SJSA1 (cell line): ENCODE results near the gene IQSEC1. TPM values are rescaled to one million over a fixed set of nuclear protein-coding genes. Genes with fewer than 3 reads are reported as not detected.

Source experiments
- DNase-seq, 2 experiments: peaks; one replicate each; pipeline ENCODE4 v3.0.0-alpha.2; 2015 to 2020; ENCODE audit warnings: low spot score in 2 of 2, low read depth in 1 of 2
- H3K27ac ChIP-seq: fragments of 250-450 bp; sonication (Bioruptor Pico); 2 replicates; pipeline ENCODE4 v1.5.1; 2020; ENCODE audit warnings: mild to moderate bottlenecking, moderate library complexity
- H3K27me3 ChIP-seq: fragments of 250-450 bp; sonication (Bioruptor Pico); replicated peaks from 2 replicates; pipeline ENCODE4 v1.5.1; 2020; ENCODE audit warnings: mild to moderate bottlenecking, moderate library complexity
- H3K36me3 ChIP-seq: fragments of 250-450 bp; sonication (Bioruptor Pico); 2 replicates; pipeline ENCODE4 v1.5.1; 2020; ENCODE audit warnings: mild to moderate bottlenecking
- H3K4me1 ChIP-seq: fragments of 250-450 bp; sonication (Bioruptor Pico); replicated peaks from 2 replicates; pipeline ENCODE4 v1.6.1; 2021; ENCODE audit warnings: mild to moderate bottlenecking
- H3K4me3 ChIP-seq: fragments of 250-450 bp; sonication (Bioruptor Pico); 2 replicates; pipeline ENCODE4 v1.5.1; 2020; ENCODE audit warnings: mild to moderate bottlenecking
- H3K9me3 ChIP-seq: fragments of 250-450 bp; sonication (Bioruptor Pico); replicated peaks from 2 replicates; pipeline ENCODE4 v1.5.1; 2020; ENCODE audit warnings: mild to moderate bottlenecking
- total RNA-seq: library from RNA; depleted of rRNA; stranded (reverse); fragments of >200 nt; shearing (Covaris generic); gene quantifications from 2 replicates; pipeline ENCODE4 v1.2.3, GENCODE V29; 2014

The IQSEC1 gene
- total RNA-seq, 1 experiment from 2014 or later, result 6.5 TPM

- Histone ChIP-seq H3K27me3 (no peaks in the 10 kb centered on the region), H3K36me3 (no peaks in the 10 kb centered on the region), H3K4me1 (no peaks in the 10 kb centered on the region), H3K4me3 (no peak overlapping the region), H3K27ac (no peak overlapping the region), H3K9me3 (no peaks in the 10 kb centered on the region)
- no peak for DNase-seq
Measured at GRCh38 chr3:13063225-13063624, 10.0 kb downstream of the IQSEC1 start.

DNA sequence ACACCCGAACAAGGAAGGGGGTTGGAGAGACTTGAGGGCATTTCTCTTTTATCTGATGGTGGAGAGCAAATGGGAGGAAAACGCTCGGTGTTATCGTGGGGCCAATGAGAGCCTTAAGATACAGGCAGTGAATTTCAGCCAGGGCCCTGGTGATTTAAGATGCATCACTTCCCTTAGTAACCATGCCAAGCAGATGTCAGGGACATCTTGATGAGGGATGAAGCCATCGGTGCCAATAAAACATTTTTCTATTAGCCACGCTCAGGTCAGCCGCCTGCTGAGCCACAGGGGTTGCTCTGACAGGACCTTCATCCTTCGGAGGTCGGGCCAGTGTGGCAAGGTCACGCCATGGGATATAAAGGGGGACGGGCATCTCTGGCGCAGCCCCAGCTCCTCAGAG lies 10.6 kb downstream of the IQSEC1 start:
- no peak overlapping the region for H3K27ac ChIP-seq
- no peak for DNase-seq

DNA sequence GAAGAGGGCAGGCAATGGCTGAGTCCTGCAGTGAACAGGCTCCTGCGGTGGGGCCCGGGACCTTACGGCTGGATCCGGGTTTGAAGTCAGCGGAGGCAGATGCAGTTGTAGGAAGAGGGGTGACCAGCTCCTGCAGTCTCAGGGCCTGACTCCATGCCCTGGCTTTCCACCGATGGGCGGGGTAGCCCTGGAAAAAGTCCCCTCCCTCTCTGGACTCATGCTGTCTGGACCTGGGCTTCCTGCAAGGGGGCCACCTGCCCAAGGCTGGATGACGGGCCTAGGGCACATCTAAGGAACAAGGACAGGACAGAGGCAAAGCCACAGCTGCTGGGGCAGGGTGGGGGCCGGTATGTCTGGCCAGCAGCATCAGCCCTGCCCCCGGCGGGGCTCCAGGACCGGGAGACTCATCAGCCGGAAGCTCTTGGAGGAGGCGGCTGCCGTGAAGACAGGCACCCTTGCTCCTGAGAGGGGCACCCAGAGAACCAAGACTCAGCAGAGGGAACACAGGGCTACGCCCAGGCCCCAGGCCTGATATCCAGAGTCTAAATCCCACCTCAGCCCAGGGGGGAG lies 12.8 kb downstream of the IQSEC1 start:
- Histone ChIP-seq H3K36me3 (no peaks in the 10 kb centered on the region), H3K9me3 (no peaks in the 10 kb centered on the region), H3K4me1 (no peaks in the 10 kb centered on the region), H3K27me3 (no peaks in the 10 kb centered on the region), H3K4me3 (no peak overlapping the region), H3K27ac (no peak overlapping the region)
- DNase-seq, result no peak

More for the DNA sequence above, 10.6 kb downstream of the IQSEC1 start:
- Histone ChIP-seq H3K4me3 (no peak overlapping the region), H3K9me3 (no peaks in the 10 kb centered on the region), H3K27me3 (no peaks in the 10 kb centered on the region), H3K4me1 (no peaks in the 10 kb centered on the region), H3K36me3 (no peaks in the 10 kb centered on the region)

DNA sequence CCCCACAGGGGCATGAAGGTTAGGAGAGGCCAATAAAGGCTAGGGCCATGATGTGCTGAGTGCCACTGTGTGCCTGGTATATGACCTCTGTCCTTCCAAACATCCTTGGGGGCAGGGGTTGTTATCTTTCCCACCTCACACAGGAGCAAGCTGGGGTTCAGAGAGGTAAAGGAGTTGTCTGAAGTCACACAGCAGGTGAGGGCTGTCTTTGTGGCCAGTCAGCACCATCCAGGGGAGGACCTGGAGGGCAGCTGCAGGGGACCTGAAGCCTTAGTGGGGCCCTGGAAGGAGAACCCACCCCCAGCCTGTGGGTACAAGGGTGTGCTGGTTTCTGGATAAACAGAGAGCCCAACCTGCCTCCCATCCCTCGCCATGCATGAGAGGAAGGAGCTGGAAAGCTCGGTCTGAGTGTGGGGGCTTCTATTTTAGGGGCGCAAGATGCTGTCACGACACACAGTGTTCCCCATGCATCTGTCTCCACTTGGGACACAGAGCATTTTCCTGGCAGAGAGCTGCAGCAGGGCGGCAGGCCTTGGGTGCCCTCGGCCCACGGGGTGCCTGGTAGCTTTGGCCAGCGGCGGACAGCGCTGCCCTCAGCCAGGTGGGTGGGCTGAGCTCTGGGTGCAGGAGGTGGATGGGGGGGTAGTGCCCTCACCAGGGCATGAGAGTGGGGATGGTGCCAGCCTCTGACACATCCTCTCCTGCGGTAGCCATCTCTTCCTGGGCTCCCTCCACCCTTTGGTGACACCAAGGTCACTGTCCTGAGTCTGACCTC lies 14.7 kb downstream of the IQSEC1 start:
- Histone ChIP-seq H3K9me3 (no peaks in the 10 kb centered on the region), H3K27me3 (no peaks in the 10 kb centered on the region), H3K27ac (no peak overlapping the region), H3K36me3 (no peaks in the 10 kb centered on the region), H3K4me3 (no peak overlapping the region), H3K4me1 (no peaks in the 10 kb centered on the region)
- DNase-seq, result no peak

GRCh38 chr3:13057282-13058040 lies 15.8 kb downstream of the IQSEC1 start:
- H3K27ac ChIP-seq, result no peak overlapping the region
- no peak overlapping the region for H3K4me3 ChIP-seq
- H3K4me1 ChIP-seq, result no peaks in the 10 kb centered on the region
- no peaks in the 10 kb centered on the region for H3K36me3 ChIP-seq
- no peaks in the 10 kb centered on the region for H3K27me3 ChIP-seq
- no peaks in the 10 kb centered on the region for H3K9me3 ChIP-seq
- DNase-seq, result no peak

DNA sequence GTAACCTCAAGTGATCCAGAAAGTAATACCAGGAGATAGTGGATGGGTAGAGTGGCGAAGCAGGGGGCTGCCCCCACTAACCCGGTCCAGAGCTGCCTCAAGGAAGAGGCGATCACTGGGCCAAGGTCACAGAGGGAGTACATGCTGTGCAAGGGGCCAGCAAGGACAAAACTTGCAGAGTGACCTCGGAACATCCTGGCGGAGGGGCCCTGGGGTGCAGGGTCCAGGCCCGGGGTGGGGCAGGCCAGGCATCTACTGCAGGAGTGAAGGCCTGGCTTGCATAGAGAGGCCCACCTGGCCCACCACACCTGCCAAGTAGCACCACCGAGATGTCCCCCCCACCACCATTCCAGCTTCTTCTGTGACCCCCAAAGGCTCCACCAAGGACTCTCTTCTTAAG lies 17.6 kb downstream of the IQSEC1 start:
- no peak for DNase-seq
- Histone ChIP-seq H3K36me3 (no peaks in the 10 kb centered on the region), H3K27me3 (no peaks in the 10 kb centered on the region; the same call in 1 of the 2 replicates), H3K9me3 (no peaks in the 10 kb centered on the region), H3K27ac (no peak overlapping the region), H3K4me1 (no peaks in the 10 kb centered on the region), H3K4me3 (no peak overlapping the region)

- Histone ChIP-seq H3K4me3 (no peak overlapping the region), H3K9me3 (no peaks in the 10 kb centered on the region), H3K36me3 (no peaks in the 10 kb centered on the region), H3K27me3 (peaks cover 3% of the 10 kb centered on the region; the same call in 1 of the 2 replicates), H3K4me1 (no peaks in the 10 kb centered on the region), H3K27ac (no peak overlapping the region)
- no peak for DNase-seq
Measured at GRCh38 chr3:13054341-13055285, 18.6 kb downstream of the IQSEC1 start.

- no peaks in the 10 kb centered on the region for H3K9me3 ChIP-seq
- no peak for DNase-seq
- H3K27ac ChIP-seq, result no peak overlapping the region
- peaks cover 3% of the 10 kb centered on the region; the same call in 1 of the 2 replicates for H3K27me3 ChIP-seq
- H3K4me3 ChIP-seq, result no peak overlapping the region
- no peaks in the 10 kb centered on the region for H3K4me1 ChIP-seq
- no peaks in the 10 kb centered on the region for H3K36me3 ChIP-seq
Measured at GRCh38 chr3:13053893-13054292, 19.3 kb downstream of the IQSEC1 start.

GRCh38 chr3:13053420-13053819 lies 19.8 kb downstream of the IQSEC1 start:
- H3K27ac ChIP-seq, result no peak overlapping the region
- H3K4me3 ChIP-seq, result no peak overlapping the region
- no peaks in the 10 kb centered on the region for H3K4me1 ChIP-seq
- no peaks in the 10 kb centered on the region for H3K36me3 ChIP-seq
- H3K9me3 ChIP-seq, result no peaks in the 10 kb centered on the region
- no peak for DNase-seq
- H3K27me3 ChIP-seq, result peaks cover 3% of the 10 kb centered on the region; the same call in 1 of the 2 replicates

GRCh38 chr3:13052191-13052820 lies 20.9 kb downstream of the IQSEC1 start:
- Histone ChIP-seq H3K36me3 (no peaks in the 10 kb centered on the region), H3K4me1 (no peaks in the 10 kb centered on the region), H3K27ac (no peak overlapping the region), H3K4me3 (no peak overlapping the region), H3K9me3 (no peaks in the 10 kb centered on the region), H3K27me3 (peaks cover 3% of the 10 kb centered on the region; the same call in 1 of the 2 replicates)
- no peak for DNase-seq

DNA sequence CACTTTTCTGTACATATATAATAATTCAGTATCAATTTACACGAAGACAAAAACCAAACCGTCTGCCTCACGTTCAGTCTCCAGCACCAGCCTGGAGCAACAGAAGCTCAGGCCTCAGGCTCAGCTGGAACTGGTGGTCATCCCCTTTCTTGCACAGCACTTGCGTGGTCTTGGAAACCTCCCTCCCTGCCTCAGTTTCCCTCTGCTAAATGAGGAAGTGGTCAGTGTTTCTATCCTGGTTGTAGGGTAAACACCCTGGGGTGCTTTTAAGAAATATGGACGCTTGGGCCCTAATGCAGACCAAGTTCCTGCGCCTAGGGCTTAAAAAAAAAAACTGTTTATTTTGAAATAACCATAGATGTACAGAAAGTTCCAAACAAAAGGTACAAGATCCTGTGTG lies 21.6 kb downstream of the IQSEC1 start:
- H3K9me3 ChIP-seq, result no peaks in the 10 kb centered on the region
- peaks cover 3% of the 10 kb centered on the region; the same call in 1 of the 2 replicates for H3K27me3 ChIP-seq
- no peaks in the 10 kb centered on the region for H3K4me1 ChIP-seq
- no peak overlapping the region for H3K4me3 ChIP-seq
- H3K36me3 ChIP-seq, result no peaks in the 10 kb centered on the region
- H3K27ac ChIP-seq, result no peak overlapping the region
- DNase-seq, result no peak

DNA sequence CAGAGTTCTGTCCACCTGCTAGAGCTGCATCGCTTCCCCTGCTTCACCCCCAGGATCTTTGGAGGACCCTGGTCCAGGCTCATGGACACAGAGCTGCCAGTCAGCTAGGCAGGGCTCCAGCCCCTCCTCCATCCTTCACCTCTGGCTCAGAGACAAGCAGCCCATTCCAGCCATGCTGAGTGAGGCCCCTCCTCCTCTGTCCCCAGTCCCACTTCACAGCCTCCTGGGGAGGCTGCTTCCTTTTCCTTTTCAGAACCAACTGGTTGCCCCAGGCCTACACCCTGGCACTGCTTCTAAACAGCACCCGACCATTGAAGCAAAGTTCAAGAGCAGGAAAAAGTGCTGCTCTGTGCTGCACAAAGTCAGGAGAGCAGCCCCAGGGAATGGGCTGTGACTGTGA lies 22.2 kb downstream of the IQSEC1 start:
- Histone ChIP-seq H3K4me1 (no peaks in the 10 kb centered on the region), H3K27me3 (peaks cover 3% of the 10 kb centered on the region; the same call in 1 of the 2 replicates), H3K27ac (no peak overlapping the region)

GRCh38 chr3:13050446-13050845 lies 22.8 kb downstream of the IQSEC1 start:
- H3K9me3 ChIP-seq, result no peaks in the 10 kb centered on the region
- H3K4me3 ChIP-seq, result no peak overlapping the region
- no peaks in the 10 kb centered on the region for H3K36me3 ChIP-seq
- peaks cover 3% of the 10 kb centered on the region; the same call in 1 of the 2 replicates for H3K27me3 ChIP-seq
- no peaks in the 10 kb centered on the region for H3K4me1 ChIP-seq
- DNase-seq, result no peak
- H3K27ac ChIP-seq, result no peak overlapping the region

More for the DNA sequence above, 22.2 kb downstream of the IQSEC1 start:
- H3K4me3 ChIP-seq, result no peak overlapping the region
- no peak for DNase-seq
- no peaks in the 10 kb centered on the region for H3K36me3 ChIP-seq
- no peaks in the 10 kb centered on the region for H3K9me3 ChIP-seq
